Activated gamma-delta T cell (primary cell): Measurements from ENCODE around the gene RFPL4AL1.
"Not testable (repeated sequence)": the region's sequence is repeated elsewhere in the genome, so short reads cannot be mapped to it uniquely, and the experiment has no call there.

Source experiments
- DNase-seq: peaks from one replicate; lab custom pipeline; 2025; lab: John Stamatoyannopoulos, UW
- total RNA-seq, 2 donors: gene quantifications; one replicate each; lab custom pipeline; 2026; lab: John Stamatoyannopoulos, UW

The RFPL4AL1 gene
- 0 reads per million in 2 donors for total RNA-seq

- DNase-seq: not testable (repeated sequence)
These were observed at the start of gene RFPL4AL1 for GRCh38 chr19:55768818-55769217. Gene RFPL4AL1 (plus strand): TSS chr19:55769118. CDS start chr19:55771805, 2,687 bp downstream.

GRCh38 chr19:55720214-55720746 lies 48.6 kb upstream of the RFPL4AL1 start:
- DNase-seq: no peak

- DNase-seq: no peak
These were observed 48.1 kb upstream of the RFPL4AL1 start for GRCh38 chr19:55720801-55721200.

GRCh38 chr19:55723491-55723890 lies 45.4 kb upstream of the RFPL4AL1 start:
- no peak for DNase-seq

- DNase-seq: not testable (repeated sequence)
These were observed 38.5 kb upstream of the RFPL4AL1 start for GRCh38 chr19:55730378-55730777.

- no peak for DNase-seq
These were observed 30.6 kb upstream of the RFPL4AL1 start, which contains the start of gene NLRP9 for GRCh38 chr19:55738302-55738701. Gene NLRP9 (minus strand): TSS chr19:55738402. CDS start chr19:55738374, 28 bp downstream.

GRCh38 chr19:55750715-55751114 lies 18.2 kb upstream of the RFPL4AL1 start:
- no peak for DNase-seq

GRCh38 chr19:55753401-55753800 lies 15.5 kb upstream of the RFPL4AL1 start:
- DNase-seq: no peak

- DNase-seq: not testable (repeated sequence)
These were observed 12.1 kb upstream of the RFPL4AL1 start for GRCh38 chr19:55756808-55757207.

GRCh38 chr19:55758797-55759196 lies 10.1 kb upstream of the RFPL4AL1 start, which contains the start of gene RFPL4A:
Gene RFPL4A (plus strand): TSS chr19:55759097. CDS start chr19:55761801, 2,704 bp downstream.
- not testable (repeated sequence) for DNase-seq

GRCh38 chr19:55766466-55766865 lies 2.5 kb upstream of the RFPL4AL1 start:
- no peak for DNase-seq

GRCh38 chr19:55769632-55770031 lies 714 bp downstream of the RFPL4AL1 start:
- not testable (repeated sequence) for DNase-seq

GRCh38 chr19:55777528-55777927 lies 8.6 kb downstream of the RFPL4AL1 start:
- no peak for DNase-seq

GRCh38 chr19:55778331-55778730 lies 9.4 kb downstream of the RFPL4AL1 start:
- DNase-seq: no peak

- DNase-seq: no peak
These were observed 12.2 kb downstream of the RFPL4AL1 start for GRCh38 chr19:55781112-55781511.

- no peak for DNase-seq
These were observed 26.1 kb downstream of the RFPL4AL1 start for GRCh38 chr19:55795021-55795420.

- DNase-seq: no peak
These were observed 32.5 kb downstream of the RFPL4AL1 start for GRCh38 chr19:55801416-55801815.

- no peak for DNase-seq
These were observed 33.4 kb downstream of the RFPL4AL1 start for GRCh38 chr19:55802281-55802680.

GRCh38 chr19:55809381-55810058 lies 40.6 kb downstream of the RFPL4AL1 start:
- no peak for DNase-seq

- no peak for DNase-seq
These were observed 42.4 kb downstream of the RFPL4AL1 start for GRCh38 chr19:55811340-55811739.

- no peak for DNase-seq
These were observed 43.5 kb downstream of the RFPL4AL1 start for GRCh38 chr19:55812449-55812848.

GRCh38 chr19:55813906-55814305 lies 45.0 kb downstream of the RFPL4AL1 start:
- no peak for DNase-seq

GRCh38 chr19:55820037-55820436 lies 51.1 kb downstream of the RFPL4AL1 start:
- no peak for DNase-seq
